Smooth muscle cell of the umbilical artery (primary cell): ENCODE data around the gene PDXK. TPM values are rescaled to one million over a fixed set of nuclear protein-coding genes. Genes with fewer than 3 reads are reported as not detected.

ENCODE experiments used
- total RNA-seq: library from RNA; depleted of rRNA; stranded (reverse); fragments of >200 nt; gene quantifications from 2 replicates; pipeline ENCODE4 v1.2.3, GENCODE V29; 2014

Gene PDXK
- total RNA-seq: 208 and 328 TPM in 2 replicates

DNA sequence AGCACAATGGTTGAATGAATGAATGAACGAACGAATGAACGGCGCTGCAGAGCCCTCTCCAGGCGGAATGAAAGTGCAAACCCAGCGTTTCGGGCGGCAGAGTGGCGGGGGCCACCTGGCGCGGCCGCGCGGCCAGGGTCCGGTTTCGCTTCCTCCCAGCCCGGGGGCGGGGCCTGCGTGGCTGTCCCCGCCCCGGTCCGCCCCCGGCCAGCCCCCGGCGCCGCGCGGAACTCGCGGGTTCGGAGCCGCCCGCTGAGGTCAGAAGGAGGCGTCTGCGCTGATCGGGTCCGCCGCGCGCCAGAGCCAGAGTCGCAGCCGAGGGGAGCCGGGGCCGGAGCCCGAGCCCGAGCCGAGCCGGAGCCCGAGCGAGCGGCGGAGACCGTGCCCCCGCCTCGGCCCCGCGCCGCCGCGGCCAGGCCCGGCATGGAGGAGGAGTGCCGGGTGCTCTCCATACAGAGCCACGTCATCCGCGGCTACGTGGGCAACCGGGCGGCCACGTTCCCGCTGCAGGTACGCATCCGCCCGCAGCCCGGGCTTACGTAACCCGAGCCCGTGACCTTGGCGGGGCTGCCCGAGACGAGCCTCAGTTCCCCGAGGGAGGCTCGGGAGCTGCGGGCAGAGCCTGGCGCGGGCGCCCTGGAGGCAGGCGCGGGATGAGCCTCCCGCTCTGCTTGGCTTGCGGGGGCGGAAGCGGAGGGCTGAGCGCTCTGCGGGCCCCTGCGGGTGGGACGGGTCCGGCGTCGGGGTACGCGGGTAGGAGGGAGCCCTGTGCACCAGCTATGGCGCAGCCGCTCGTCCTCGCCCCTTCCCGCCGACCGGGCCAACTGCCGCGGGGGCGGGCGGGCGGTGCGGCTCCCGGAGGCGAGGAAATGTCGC lies at the start of gene PDXK:
TSS of gene PDXK (plus strand) at position 258 of the 876 bp plus-strand sequence. CDS start at position 424, 166 bp downstream.

DNA sequence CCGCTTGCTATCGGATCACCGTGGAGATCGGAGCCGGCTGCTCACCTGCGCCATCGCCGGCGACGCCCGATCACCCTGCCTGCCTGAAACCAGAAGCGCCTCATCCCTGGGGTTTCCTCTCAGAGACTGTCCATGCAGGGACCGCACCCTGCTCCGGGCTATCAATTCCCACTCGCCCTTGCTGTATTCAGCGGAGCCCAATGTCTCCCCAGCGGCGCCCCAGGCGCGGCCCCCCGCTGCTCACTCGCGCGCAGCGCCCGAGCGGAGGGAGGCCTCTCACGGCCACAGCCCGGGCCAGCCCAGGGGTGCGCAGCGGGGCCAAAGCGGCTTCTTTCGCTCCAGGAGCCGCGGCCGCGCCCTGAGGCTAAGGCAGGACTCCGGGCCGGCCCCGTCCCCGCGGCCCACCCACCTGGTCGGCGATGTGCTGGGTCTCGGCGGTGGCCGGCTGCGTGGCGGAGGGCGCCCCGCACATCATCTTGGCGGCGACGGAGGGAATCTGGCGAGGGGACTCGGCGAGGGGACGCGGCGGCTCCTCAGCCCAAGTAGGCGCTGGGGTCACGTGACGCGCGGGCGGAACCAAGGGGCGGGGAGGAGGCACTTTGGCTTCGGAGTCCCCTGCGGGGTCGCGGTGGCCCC lies 57.0 kb downstream of the PDXK start, which contains the start of gene CSTB:
TSS of gene CSTB (minus strand) at position 514 of the 636 bp plus-strand sequence. CDS start at position 475, 39 bp downstream.

DNA sequence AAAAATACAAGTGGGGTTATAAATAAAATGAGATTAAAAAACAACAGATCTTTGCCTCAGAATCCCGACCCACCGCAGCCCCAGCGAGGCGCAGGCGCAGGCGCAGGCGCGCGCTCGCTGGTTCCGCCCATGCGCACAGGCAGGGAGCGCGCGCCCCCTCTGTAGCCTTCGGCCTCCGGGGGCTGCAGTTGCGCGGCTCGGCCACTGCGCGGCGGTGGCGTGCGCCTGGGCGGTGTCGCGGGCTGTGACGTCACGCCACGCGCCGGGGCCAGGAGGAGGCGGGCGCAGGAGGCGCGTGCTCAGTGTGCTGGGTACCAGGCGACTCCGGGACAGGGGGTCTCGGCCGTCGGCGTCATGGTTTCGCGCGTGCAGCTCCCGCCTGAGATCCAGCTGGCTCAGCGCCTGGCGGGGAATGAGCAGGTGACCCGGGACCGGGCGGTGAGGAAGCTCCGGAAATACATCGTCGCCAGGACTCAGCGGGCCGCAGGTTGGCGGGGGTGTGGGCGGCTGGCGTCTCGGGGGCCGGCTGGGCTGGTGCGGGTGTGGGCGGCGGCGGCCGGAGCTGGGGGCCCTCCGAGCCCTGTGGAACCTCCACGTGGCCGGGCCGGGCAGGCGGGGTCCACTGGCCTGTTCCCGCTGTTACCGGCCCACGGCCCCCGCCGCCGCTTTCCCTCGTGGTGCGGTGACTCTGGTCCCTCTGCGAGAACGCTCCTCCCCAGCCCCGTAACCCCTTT lies 70.5 kb downstream of the PDXK start, which contains the start of gene RRP1:
TSS of gene RRP1 (plus strand) at position 302 of the 734 bp plus-strand sequence. CDS start at position 355, 53 bp downstream.

Other genes starting within 250 kb of the PDXK start
- 2.0 and 3.6 TPM in 2 replicates for gene HSF2BP, start 59.6 kb upstream of the PDXK start, total RNA-seq
- gene RRP1B, start 59.6 kb upstream of the PDXK start, total RNA-seq: 19.3 and 33.3 TPM in 2 replicates
- gene CSTB, start 57.2 kb downstream of the PDXK start, total RNA-seq: 4.2 TPM in 2 replicates
- gene RRP1, start 70.4 kb downstream of the PDXK start, total RNA-seq: 13.7 and 22.7 TPM in 2 replicates
- gene AGPAT3, start 146.1 kb downstream of the PDXK start, total RNA-seq: 51.4 and 130 TPM in 2 replicates